Measurements from ENCODE around the gene TNF.

DNA sequence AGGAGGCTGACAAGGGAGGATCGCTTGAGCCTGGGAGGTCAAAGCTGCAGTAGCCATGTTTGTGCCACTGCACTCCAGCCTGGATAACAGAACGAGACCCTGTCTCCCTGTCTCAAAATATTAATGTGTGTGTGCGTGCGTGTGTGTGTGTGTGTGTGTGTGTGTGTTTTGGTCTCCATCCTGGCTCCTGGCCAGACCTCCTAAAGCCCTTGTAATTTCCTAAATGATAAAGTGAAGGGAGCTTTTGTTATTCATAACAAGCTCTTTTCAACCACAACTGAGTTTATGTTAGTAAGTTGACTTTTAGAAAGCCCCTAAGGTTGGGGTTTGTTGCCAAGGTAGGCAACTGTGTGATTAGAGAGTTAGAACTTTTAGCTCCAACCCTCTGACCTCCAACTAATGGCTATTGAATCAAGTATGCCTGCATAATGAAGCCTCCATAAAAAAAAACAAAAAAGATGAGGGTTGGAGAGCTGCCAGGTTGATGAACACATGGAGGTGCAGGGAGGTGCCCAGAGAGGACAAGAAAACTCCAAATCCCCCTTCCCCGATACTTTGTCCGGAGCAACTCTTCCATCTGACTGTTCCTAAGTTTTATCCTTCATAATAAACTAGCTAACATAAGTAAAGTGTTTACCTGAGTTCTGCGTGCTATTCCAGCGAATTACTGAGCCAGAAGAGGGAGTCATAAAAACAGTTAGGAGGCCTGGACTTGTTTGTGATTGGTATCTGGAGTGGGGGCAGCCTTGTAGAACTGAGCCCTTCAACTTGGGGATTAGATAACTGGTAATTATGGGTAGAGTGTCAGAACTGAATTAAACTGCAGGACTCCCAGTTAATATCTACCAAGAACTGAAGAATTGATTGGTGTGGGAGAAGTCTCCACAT is 34.4 kb downstream of the TNF start:
- no peak for TF ChIP-seq YY1 (IDR thresholded peaks at IDR 0.05; ENCODE audit: insufficient read depth, insufficient read length)
- TF ChIP-seq SUZ12 (IDR thresholded peaks at IDR 0.05; ENCODE audit: extremely low read depth, insufficient read depth, insufficient read length), result no peak
